H9 (cell line): ENCODE results near the gene KCTD18. TPM values are rescaled to one million over a fixed set of nuclear protein-coding genes. Genes with fewer than 3 reads are reported as not detected.

Source experiments
- DNase-seq: peaks from one replicate; pipeline ENCODE4 v3.0.0-alpha.2; 2017
- H2AFZ ChIP-seq: one replicate; pipeline ENCODE4 v1.6.1; 2013; ENCODE audit warnings: mild to moderate bottlenecking, low read length, control low read depth, moderate library complexity
- H2AK5ac ChIP-seq: 2 replicates; pipeline ENCODE4 v1.6.1; 2013; ENCODE audit warnings: low read length, control low read depth, mixed read lengths; ENCODE audit not compliant: insufficient read length
- H2BK120ac ChIP-seq: one replicate; pipeline ENCODE4 v1.6.1; 2013; ENCODE audit warnings: low read depth, mild to moderate bottlenecking, low read length, control low read depth, inconsistent platforms; ENCODE audit not compliant: poor library complexity, severe bottlenecking
- H2BK12ac ChIP-seq: 2 replicates; pipeline ENCODE4 v1.6.1; 2013; ENCODE audit warnings: low read length, control low read depth, mixed read lengths, low read depth; ENCODE audit not compliant: insufficient read length
- H2BK15ac ChIP-seq: 2 replicates; pipeline ENCODE4 v1.6.1; 2013; ENCODE audit warnings: low read depth, low read length, control low read depth
- H2BK20ac ChIP-seq: one replicate; pipeline ENCODE4 v1.6.1; 2013; ENCODE audit warnings: low read depth, mild to moderate bottlenecking, low read length, control low read depth, inconsistent platforms; ENCODE audit not compliant: poor library complexity, severe bottlenecking
- H2BK5ac ChIP-seq: 2 replicates; pipeline ENCODE4 v1.6.1; 2013; ENCODE audit warnings: low read length, control low read depth, mixed read lengths; ENCODE audit not compliant: insufficient read length
- H3K14ac ChIP-seq: 2 replicates; pipeline ENCODE4 v1.6.1; 2013; ENCODE audit warnings: low read length, control low read depth; ENCODE audit not compliant: insufficient read depth
- H3K18ac ChIP-seq: 2 replicates; pipeline ENCODE4 v1.6.1; 2013; ENCODE audit warnings: low read depth, mild to moderate bottlenecking, mixed read lengths, low read length, control low read depth; ENCODE audit not compliant: insufficient read length
- H3K23ac ChIP-seq: 2 replicates; pipeline ENCODE4 v1.6.1; 2013; ENCODE audit warnings: low read length, control low read depth, mixed read lengths, low read depth; ENCODE audit not compliant: insufficient read length
- H3K23me2 ChIP-seq: 2 replicates; pipeline ENCODE4 v1.6.1; 2013; ENCODE audit warnings: low read depth, mild to moderate bottlenecking, mixed read lengths, low read length, control low read depth; ENCODE audit not compliant: insufficient read length, poor library complexity, severe bottlenecking
- H3K27ac ChIP-seq: 2 replicates; pipeline ENCODE4 v1.5.1; 2013; ENCODE audit warnings: low read length, control low read depth, mixed read lengths, low read depth; ENCODE audit not compliant: insufficient read length
- H3K27me3 ChIP-seq: 2 replicates; pipeline ENCODE4 v1.6.1; 2013; ENCODE audit warnings: low read length, control low read depth, inconsistent platforms; ENCODE audit not compliant: insufficient read depth
- H3K4ac ChIP-seq: 2 replicates; pipeline ENCODE4 v1.6.1; 2013; ENCODE audit warnings: low read depth, mild to moderate bottlenecking, control low read depth, inconsistent platforms, low read length, moderate library complexity
- H3K4me1 ChIP-seq: 2 replicates; pipeline ENCODE4 v1.6.1; 2013; ENCODE audit warnings: low read length, control low read depth, inconsistent platforms; ENCODE audit not compliant: insufficient read depth
- H3K4me2 ChIP-seq: 2 replicates; pipeline ENCODE4 v1.6.1; 2013; ENCODE audit warnings: low read length, control low read depth, mixed read lengths; ENCODE audit not compliant: insufficient read length, insufficient read depth
- H3K56ac ChIP-seq: 2 replicates; pipeline ENCODE4 v1.6.1; 2013; ENCODE audit warnings: low read depth, mild to moderate bottlenecking, mixed read lengths, low read length, control low read depth; ENCODE audit not compliant: insufficient read length
- H3K79me1 ChIP-seq: 2 replicates; pipeline ENCODE4 v1.6.1; 2013; ENCODE audit warnings: low read depth, mild to moderate bottlenecking, moderate library complexity, low read length, control low read depth, inconsistent platforms; ENCODE audit not compliant: insufficient read depth, poor library complexity, severe bottlenecking
- H3K79me2 ChIP-seq: 2 replicates; pipeline ENCODE4 v1.6.1; 2013; ENCODE audit warnings: low read length, control low read depth, inconsistent platforms; ENCODE audit not compliant: insufficient read depth
- H3K9ac ChIP-seq: 2 replicates; pipeline ENCODE4 v1.6.1; 2013; ENCODE audit warnings: low read length, control low read depth, mixed read lengths; ENCODE audit not compliant: insufficient read length; ENCODE audit errors: extremely low read depth
- H3K9me3 ChIP-seq: one replicate; pipeline ENCODE4 v1.6.1; 2013; ENCODE audit warnings: low read depth, low read length, inconsistent platforms; ENCODE audit not compliant: control insufficient read depth
- H3T11ph ChIP-seq: one replicate; pipeline ENCODE4 v1.6.1; 2013; ENCODE audit warnings: mild to moderate bottlenecking, low read length, control low read depth, inconsistent platforms
- H4K20me1 ChIP-seq: one replicate; pipeline ENCODE4 v1.6.1; 2013; ENCODE audit not compliant: control insufficient read depth, insufficient read length, insufficient read depth
- H4K5ac ChIP-seq: 2 replicates; pipeline ENCODE4 v1.6.1; 2013; ENCODE audit warnings: low read depth, mild to moderate bottlenecking, mixed read lengths, low read length, control low read depth; ENCODE audit not compliant: insufficient read length
- H4K8ac ChIP-seq: replicated peaks from 2 replicates; pipeline ENCODE4 v1.6.1; 2013; ENCODE audit warnings: low read length, control low read depth, mixed read lengths, low read depth; ENCODE audit not compliant: insufficient read length
- H4K91ac ChIP-seq: 2 replicates; pipeline ENCODE4 v1.6.1; 2013; ENCODE audit warnings: low read depth, mild to moderate bottlenecking, moderate library complexity, mixed read lengths, low read length, control low read depth; ENCODE audit not compliant: insufficient read length
- H3K27ac Mint-ChIP-seq, 3 experiments: 2 replicates in 2 of 3; 3 replicates in 1 of 3; pipeline ENCODE4 v1.8.0; 2020 to 2021; ENCODE audit warnings: mixed read lengths in 3 of 3, mild to moderate bottlenecking in 1 of 3, moderate library complexity in 1 of 3
- H3K27me3 Mint-ChIP-seq: 2 replicates; pipeline ENCODE4 v1.8.0; 2021; ENCODE audit warnings: low read depth, mild to moderate bottlenecking, moderate library complexity, mixed read lengths
- H3K36me3 Mint-ChIP-seq, 3 experiments: 2 replicates in 2 of 3; 3 replicates in 1 of 3; pipeline ENCODE4 v1.8.0; 2020 to 2021; ENCODE audit warnings: low read depth in 3 of 3, mixed read lengths in 3 of 3; ENCODE audit not compliant: insufficient read depth in 1 of 3
- H3K4me1 Mint-ChIP-seq, 2 experiments: 2 replicates each; pipeline ENCODE4 v1.8.0; 2020; ENCODE audit warnings: mixed read lengths in 2 of 2
- H3K4me3 Mint-ChIP-seq, 2 experiments: 2 replicates in 1 of 2; 3 replicates in 1 of 2; pipeline ENCODE4 v1.8.0; 2020 to 2021; ENCODE audit warnings: mild to moderate bottlenecking in 2 of 2, mixed read lengths in 2 of 2, moderate library complexity in 1 of 2
- H3K9me3 Mint-ChIP-seq, 2 experiments: 2 replicates in 1 of 2; 3 replicates in 1 of 2; pipeline ENCODE4 v1.8.0; 2020; ENCODE audit warnings: mild to moderate bottlenecking in 2 of 2, mixed read lengths in 2 of 2, moderate library complexity in 1 of 2
- CTCF ChIP-seq: fragments of 200-600 bp; sonication (generic); conservative IDR thresholded peaks from 3 replicates; pipeline ENCODE4 v1.8.0; 2021; ENCODE audit warnings: antibody characterized with exemption, mild to moderate bottlenecking
- WGBS: extraction: QIAGEN DNeasy Blood & Tissue Kit; methylation state at CpG from one replicate; pipeline ENCODE4 v1.1.7; 2013; ENCODE audit warnings: missing lambda C conversion rate, low lambda C conversion rate, mixed read lengths; ENCODE audit not compliant: insufficient read length; ENCODE audit errors: extremely low coverage; 5-methylcytosine and 5-hydroxymethylcytosine counted together
- total RNA-seq: library from RNA; stranded (reverse); gene quantifications from 2 replicates; pipeline ENCODE4 v1.2.1, GENCODE V29; 2021

The KCTD18 gene
- total RNA-seq, 1 experiment from 2014 or later: 4.9 TPM

- Histone ChIP-seq H3K79me1 (no peaks in the 10 kb centered on the region), H3K27ac (no peak overlapping the region), H3K79me2 (no peaks in the 10 kb centered on the region), H3K27me3 (no peaks in the 10 kb centered on the region), H2BK12ac (no peak overlapping the region), H3K14ac (no peak overlapping the region), H3K4me2 (no peak overlapping the region), H2BK20ac (no peak overlapping the region), H4K20me1 (no peaks in the 10 kb centered on the region), H2AK5ac (no peak overlapping the region), H4K91ac (no peak overlapping the region), H4K8ac (no peak overlapping the region), H3K9me3 (no peaks in the 10 kb centered on the region), H3K4me1 (no peaks in the 10 kb centered on the region), H2AFZ (no peak overlapping the region), H3K9ac (no peak overlapping the region), H3K56ac (no peak overlapping the region), H2BK15ac (no peak overlapping the region), H3K18ac (no peak overlapping the region), H4K5ac (no peak overlapping the region), H2BK120ac (no peak overlapping the region), H3K4ac (no peak overlapping the region), H2BK5ac (no peak overlapping the region), H3T11ph (no peak overlapping the region), H3K23ac (no peak overlapping the region), H3K23me2 (no peaks in the 10 kb centered on the region)
- Mint-ChIP-seq H3K27ac (peak overlapping the region in 1 of 3 experiments; percentile 72; a peak in 2 of 7 replicates), H3K4me3 (no peak overlapping the region), H3K27me3 (no peaks in the 10 kb centered on the region), H3K9me3 (no peaks in the 10 kb centered on the region), H3K36me3 (peaks cover 3 to 37% (median 7%) of the 10 kb centered on the region in 3 experiments; a peak in 6 of 7 replicates), H3K4me1 (no peaks in the 10 kb centered on the region)
- WGBS: no CpG with 5 or more reads among the region's 3 CpGs
- no peak for DNase-seq
- TF ChIP-seq CTCF: no peak
Observed at GRCh38 chr2:200446612-200447011, 63.3 kb downstream of the KCTD18 start.
